ENCODE data around the gene MYOD1.

Gene MYOD1

DNA sequence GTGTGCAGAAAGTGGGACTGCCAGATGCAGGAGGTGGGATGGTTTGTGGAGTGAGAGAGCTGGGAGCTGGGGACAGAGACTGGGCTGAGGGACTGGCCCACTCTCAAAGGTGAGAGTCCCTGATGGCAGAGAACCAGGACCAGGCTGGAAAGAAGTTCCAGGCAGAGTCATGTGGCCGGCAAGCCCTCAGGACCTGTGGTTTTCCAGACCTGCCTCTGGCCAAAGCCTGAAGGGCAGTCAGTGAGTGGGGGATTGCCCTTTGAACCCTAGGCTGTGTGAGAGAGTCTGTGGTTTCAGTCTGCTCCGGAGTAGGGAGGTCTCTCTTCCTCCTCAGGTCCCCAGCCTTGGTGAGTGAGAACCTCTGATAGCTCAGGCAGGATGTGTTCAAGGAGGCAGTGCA lies 32.2 kb downstream of the MYOD1 start:
- no peak for DNase-seq

DNA sequence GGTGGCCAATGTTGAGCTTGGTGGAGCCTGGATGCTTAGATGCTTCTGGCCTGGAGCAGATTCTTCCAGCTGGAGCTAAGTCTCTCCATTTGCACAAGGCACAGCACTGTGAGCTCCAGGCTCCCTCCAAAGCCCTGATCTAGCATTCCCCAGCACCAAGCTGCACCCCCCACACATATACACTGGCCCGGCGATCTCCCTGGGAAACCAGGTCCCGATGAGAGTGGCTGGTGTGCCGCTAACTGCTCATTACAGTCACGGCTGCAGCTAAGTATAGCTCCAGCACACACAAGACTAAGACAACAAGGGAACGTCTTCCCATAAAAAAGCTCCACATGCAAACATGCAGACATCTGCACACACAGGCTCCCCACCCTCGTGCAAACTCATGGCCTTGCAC lies 32.8 kb downstream of the MYOD1 start:
- no peak for DNase-seq

DNA sequence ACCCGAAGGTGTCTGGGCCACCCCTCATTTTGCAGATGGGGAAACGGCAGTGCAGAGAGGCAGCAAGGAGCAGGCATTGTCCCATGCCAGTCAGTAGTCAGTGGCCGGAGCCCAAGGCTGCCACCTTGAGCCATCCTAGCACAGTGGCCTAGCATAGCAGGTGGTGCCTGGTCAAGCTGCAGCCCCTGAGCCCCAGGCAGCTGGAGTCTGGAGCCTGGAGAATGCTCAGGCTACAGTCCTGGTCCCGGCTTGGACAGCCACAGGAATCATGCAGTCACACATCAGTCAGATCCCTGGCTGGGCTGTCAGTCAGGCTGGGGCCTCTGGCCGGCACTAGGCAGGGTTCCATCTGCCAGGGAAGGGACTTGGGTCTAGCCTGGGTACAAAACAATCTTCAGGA lies 33.8 kb downstream of the MYOD1 start:
- no peak for DNase-seq

DNA sequence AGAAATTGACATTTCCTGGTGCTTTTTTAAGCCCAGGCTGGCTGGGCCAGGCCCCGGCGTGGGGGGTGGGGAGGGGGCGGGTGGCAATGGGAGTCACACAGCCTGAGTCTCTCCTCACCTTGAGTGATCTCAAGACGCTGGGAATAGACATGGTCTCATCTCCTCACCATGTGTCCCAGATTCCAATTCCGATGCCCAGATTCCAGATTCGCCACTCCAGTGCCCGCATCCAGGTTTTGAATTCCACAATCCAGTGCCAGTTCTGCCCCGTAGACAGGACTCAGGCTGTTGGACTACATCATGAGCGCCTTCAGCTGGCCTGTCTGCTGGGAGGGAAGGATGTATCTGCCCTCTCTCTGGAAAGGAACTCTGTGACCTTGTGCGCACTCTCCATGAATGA lies 34.3 kb downstream of the MYOD1 start:
- DNase-seq, result no peak

DNA sequence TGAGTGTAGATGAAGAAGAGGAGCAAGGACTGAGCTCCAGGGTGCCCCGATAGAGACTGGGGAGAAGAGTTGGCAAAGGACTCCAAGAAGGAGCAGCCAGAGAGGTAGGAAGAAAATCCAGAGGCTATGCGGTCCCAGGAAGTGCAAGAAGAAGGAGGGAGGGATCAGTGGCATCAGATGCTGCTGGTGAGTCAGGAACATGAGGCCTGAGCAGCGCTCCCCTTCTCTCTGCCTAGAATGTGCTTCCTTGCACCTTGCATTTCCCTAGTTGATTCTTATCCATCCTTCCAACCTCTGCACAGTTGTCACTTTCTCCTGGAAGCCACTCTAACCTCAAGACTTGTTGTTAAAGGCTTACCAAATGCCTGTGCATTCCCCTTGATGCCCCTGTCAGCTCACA lies 36.5 kb downstream of the MYOD1 start:
- DNase-seq, result no peak

DNA sequence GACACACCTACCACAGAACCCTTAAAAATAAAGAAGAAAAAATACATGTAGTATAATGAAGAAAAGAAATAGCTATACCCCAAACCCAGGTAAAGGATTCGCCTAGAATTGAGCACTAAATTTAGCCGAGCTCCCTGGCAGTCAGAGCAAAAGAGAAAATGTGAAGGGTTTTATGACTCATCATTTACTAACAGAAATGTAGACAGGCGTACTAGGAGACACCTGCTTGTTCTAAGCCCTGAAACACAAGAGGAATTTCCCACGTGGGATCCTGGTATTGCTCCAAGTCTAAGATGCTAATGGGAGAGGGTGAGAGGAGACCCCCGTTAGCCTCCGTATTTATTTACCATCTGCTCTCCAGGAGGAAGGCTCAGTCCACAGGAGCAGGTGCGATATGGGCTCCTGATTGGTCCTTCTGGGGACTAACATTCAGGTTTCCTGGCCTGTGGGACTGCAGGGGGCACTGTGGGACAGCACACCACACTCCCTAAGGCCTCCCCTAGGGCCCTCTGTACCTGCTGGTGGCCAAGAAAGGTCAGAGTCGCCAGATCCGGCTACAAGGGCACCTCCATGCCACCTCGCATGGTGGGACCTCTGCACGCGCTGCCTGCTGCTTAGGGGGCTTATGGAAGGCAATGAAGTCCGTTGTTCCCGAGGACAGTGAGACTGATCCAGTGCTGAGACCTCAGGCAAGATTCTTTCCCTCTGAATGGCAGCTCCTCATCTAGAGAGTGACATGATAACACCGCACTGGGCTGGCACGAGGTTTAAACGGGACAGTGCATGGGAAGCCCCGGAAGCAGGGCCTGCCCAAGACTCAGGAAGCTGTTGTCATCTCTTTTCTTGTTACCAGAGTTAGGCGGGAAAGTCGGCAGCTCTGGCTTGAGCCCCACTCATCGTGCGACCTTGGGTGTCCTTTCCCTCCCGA lies 41.0 kb downstream of the MYOD1 start:
- peak; percentile 61 for DNase-seq

DNA sequence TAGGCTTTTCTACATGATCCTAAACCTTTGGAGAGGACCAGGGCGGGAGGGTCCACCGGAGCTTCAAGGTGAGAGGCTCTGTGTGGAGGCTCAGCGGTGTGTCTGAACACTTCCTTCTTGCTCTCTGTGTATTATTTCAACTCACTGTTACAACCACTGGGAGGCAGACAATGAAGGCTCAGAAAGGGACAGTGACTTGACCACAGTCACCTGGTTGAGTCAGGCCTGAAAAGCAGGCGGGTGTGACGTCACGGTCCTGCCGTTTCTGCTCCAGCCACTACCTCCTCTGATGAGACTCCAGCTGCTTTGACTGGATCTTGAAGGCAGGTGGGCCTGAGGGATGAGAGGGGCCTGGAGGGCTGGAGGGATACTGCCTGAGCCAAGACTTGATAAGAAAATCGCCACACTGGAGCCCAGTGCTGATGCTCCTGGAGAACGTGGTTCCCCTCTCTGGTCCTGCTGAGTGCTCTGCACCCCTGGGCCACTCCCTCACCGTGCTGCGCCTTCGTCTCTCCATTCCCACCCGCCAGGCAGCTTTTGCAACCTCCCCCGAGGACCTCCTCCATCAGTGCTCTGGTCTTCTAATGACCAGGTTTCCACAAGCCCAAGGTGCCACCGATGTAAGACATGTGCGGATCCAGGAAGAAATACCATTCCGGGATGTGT lies 43.1 kb downstream of the MYOD1 start:
- DNase-seq, result no peak

DNA sequence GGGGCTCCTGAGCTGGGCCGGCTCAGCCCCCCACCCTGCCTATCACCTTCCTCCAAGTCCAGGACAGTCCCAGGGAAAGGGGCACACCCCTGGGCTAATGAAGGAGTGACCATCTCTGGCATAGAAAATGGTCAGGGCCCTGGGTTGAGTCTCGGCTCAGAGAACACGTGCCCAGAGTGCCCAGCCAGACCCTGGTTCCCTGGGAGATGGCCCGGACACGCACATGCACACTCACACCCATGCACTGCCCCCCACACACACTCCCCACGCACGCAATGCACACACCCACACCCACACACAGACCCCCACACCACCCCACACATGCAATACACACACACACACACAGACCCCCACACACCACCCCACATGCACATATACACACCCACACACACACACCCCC lies 43.9 kb downstream of the MYOD1 start:
- no peak for DNase-seq

DNA sequence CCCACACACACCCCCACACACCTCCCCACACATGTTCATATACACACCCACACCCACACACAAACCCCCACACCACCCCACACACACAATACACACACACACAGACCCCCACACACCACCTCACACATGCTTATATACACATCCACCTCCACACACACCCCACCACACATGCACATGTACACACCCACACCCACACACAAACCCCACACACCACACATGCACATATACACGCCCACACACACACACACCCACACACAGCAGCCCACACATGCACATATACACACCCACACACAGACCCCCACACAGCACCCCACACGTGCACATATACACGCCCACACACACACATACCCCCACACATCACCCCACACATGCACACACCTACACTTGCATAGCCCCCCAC lies 44.3 kb downstream of the MYOD1 start:
- DNase-seq, result no peak

DNA sequence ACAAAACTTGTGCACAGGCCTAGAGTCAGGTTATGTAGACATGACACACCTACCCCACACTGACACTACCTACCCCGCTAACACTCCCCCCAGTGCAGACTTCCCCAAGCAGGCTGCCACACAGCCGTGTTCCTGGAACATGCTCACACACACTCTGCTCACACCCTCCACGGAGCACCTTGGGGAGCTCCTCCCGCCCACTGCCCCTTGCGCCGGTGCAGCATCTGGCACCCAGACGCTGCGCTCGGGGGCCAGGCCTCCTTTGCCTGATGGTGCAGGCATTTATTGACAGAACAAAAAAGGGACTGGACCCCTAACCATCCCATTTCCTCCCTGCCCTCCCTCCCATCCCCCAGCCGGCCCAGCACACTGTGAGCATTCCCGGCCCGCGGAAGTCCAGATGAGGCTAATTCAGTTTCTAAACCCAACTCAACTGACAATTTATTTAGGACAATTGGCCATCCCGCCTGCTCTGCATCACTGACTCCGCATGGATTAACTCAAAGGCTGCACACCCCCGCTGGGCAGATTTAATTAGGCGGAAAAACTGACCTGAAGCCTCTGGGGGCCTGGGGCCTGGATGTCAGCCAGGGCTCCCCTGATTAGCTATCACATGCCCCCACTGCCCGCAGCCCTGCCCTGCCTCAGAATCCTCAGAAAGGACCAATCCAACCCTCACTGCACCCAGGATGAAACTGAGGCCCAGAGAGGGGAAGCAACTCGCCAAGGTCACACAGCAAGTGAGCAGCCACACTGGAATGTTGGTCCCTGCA lies 45.3 kb downstream of the MYOD1 start:
- peak; percentile 80 for DNase-seq

DNA sequence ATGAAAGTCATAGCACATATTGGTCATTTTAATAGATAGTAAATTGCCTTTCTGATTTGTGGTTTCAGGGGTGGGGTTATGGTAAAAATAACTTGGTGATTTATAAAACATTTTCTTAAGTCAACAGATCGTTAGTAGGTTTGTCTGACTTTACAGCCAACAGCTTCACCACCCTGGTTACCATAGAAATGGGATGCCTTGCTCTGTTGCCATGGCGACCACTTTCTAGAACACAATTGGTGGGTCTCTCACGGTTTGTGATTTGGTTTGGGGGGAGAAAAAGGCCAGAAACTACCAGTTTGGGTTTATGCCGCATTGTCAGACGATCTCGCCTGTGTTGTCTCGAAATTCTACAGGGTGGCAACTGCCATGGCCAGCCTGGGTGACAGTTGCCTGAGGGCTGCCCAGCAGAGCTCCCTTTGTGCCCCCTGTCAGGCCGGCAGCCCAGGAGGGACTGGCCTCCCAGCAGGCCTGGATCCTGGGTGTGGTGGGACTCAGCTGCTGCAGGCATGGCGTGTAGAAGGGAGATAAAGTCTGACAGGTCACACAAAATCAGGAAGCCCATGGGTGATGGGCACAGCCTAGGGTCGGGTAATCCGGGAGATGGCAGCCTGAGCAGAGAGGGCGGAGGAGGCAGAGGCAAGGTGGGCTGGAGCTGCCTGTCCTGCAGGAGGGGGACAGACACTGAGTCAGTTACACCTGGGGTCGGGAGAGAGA lies 46.1 kb downstream of the MYOD1 start:
- DNase-seq, result peak; percentile 66

DNA sequence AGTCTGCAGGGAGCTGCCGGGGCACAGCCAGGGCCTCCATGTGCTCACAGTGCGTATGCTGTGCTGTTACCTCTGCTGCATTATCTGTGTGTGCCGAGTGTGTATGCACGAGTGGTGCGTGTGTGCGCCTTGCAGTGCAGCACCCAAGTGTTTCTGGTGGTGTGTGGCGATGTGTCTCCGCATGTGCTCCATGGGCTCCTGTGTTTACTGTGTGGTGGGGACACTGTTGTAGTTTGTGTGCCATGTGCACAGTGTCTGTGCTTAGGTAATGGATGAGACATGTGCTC lies 46.6 kb downstream of the MYOD1 start:
- DNase-seq, result no peak

DNA sequence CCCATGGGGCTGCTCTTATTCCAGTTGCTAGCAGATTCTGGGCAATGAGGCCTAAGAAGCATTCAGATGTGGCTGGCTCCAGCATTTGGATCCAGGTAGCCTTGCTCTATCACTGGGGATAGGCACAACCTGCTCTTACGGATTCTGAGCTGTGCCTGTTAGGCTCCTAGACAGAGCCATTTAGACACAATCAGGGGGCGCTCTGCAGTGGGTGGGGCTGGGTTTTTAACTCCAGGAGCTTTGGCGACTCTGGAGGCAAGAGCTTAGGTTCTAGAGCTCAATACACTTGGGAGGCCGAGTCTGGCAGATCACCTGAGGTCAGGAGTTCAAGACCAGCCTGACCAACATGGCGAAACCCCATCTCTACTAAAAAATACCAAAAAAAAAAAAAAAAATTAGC lies 47.2 kb downstream of the MYOD1 start:
- DNase-seq, result no peak

DNA sequence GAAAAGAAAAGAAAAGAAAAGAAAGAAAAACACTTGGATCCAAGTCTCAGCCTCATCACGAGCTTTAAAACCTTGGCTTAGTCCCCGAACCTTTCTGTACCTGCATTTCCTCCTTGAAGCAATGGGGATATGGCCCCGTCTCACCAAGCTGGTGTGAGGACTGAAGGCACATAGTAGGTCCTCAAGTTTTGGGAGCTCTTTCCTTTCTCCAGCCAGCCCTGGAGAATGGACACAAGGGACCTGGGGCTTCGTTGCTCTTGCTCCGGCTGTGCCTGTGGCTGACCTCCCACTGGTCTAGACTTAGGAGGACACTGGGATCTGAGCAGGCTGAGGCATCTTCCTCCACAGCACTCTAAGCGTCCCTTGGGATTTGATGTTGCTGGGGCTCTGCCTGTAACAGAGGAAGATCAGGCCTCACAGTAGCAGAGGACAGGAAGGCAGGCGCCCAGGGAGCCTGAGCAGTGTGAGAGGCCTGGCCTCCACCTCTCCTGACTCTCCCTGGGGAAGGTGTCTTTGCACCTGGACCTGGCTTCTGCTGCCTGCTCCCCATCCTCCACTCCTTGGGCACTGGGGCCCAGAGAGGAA lies 48.0 kb downstream of the MYOD1 start:
- DNase-seq, result no peak

DNA sequence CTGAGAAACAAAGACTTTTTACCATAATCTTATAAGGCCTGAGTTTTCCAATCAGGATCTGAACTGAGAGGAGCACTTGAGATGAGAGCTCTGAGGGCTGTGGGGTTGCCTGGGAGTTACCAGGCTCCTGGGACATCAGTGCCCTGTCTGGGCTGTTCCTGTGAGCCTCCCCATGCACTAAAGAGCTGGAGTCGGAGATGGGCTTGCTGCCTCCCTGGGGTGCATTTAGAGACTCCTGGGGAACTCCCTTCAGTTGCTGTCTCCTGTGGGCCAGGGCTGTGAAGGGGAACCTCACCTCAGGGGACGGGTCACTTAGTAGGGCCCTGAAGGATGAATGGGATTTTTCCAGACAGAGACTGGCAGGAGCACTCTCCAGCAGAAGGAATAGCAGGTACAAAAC lies 48.5 kb downstream of the MYOD1 start:
- DNase-seq, result no peak

DNA sequence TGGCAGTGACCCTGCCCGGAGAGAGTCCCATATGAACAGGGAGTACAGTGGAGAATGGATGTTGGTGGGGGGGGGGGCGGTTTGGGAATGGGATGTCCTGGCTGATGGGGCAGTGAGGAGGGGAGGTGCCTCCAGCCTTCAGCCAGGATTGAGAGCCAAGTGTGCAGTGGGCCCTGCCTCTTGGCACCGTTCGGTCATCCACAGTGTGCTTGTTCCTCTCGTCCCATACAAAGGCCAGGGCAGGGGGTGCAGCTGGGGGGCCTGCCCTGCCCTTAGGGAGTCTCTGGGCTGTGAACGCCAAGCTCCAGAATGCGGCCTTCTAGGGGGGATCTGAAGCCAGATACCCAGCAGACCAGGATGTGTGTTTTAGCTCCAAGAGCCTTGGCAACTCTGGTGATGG lies 49.2 kb downstream of the MYOD1 start:
- no peak for DNase-seq

DNA sequence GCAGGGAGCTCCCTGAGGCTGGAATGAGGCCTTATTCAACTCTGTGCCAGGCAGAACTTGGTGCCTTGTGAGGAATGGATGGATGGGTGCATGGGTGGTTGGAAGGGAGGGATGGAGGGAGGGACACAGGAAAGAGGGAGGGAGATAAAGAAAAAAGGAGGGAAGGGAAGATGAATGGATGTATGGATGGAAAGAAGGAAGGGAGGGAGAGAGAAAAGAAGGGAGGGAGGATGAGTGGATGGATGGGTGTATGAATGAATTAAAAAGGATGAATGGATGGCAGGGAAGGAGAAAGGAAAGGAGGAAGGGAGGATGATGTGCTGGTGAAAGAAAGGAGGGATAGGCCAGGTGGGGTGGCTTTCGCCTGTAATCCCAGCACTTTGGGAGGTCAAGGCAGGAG lies 49.8 kb downstream of the MYOD1 start:
- no peak for DNase-seq

DNA sequence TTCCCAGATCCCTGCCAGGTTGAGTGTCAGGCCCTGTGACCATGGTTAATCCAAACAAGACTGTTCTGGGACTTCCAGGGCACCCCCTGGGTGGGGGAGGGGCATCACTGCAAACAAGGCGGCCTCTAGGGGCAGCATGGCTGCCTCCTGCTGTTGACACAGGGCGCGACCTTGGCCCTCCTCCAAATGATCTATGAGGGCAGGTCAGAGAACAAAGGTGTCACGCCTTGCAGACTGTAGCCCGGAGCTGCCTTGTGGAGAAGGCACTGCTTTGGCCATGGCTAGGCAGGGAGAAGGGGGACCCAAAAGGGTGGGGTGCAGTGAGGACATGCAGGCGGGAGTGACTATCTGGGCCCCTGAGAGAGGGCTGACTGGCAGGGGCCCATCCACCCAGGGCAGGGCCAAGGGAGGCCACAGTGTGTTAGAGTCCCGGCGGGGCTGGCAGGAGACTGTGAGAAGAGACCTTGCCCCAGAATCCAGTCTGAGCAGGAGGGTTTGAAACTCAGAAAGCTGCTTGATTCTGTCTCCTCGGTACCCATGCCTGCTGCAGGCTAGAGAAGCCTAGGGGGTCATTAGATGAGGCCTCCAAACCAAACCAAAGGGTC lies 50.8 kb downstream of the MYOD1 start:
- no peak for DNase-seq

DNA sequence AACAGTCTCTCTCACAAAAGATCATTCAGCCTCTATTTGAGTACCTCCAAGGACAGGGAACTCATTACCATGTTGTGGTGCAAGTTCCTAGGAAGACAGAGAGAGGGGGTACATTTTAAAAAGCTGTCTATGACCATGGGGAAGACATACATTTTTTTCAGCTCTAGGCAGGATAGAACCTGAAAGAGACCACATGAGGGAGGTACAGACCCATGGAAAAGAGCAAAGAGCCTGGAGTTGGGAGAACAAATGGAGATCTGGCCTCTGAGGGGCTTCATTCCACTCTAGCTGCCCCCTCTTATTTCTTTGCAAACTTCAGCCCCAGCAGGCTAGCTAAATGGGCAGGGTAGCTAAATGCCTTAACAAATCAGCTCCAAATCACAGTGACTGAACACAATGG lies 51.5 kb downstream of the MYOD1 start:
- no peak for DNase-seq

DNA sequence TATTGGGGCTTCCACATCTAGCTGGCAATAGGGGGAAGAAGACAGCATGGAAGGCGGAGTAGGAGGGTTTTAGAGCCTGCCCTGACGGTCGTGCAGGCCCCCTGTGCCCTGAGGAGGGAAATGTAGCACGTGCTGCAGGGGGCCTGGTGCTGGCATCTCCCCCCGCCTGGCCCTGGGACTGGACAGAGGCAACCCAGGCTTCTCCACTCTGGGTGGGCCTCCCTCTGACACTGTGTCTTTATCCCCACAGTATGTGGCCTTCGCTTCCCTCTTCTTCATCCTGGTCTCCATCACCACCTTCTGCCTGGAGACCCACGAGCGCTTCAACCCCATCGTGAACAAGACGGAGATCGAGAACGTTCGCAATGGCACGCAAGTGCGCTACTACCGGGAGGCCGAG lies 52.0 kb downstream of the MYOD1 start:
- DNase-seq, result no peak
